ENCODE data around the gene CFAP77.

The CFAP77 gene

DNA sequence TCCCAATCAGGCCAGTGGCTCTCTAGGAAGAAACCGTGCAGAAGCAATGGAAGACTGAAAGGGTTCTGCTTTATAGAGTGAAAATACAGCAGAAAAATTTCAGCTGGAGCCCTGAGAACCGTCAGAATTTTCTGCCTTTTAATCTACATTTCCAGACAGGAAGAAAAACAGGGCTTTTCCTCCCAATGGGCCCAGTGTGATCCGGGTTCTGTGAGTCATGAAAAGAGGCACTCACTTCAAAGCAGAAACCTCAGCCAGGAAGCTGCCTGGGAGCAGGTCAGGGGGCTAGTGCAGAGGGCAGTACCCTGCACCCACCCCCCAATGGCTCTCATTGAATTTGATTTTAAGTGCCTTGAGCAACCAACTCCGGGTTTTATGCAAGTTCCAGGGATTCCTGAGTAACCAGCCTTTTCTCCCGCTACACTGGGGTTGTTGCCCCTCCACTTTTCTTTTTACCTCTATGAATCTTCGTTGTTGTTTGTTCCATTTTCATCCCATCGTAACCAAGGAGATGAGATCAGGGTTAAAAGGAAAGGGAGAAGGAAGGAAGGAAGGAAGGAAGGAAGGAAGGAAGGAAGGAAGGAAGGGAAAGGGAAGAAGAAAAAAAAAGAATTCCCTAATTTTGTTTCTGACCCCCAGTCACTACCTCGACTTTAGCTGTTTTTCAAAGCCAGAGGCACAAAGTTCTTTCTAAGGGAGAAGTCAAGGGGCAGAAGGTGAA, 173.7 kb downstream of the CFAP77 start:
- ChIA-PET CTCF (interaction anchor here (1.4 to 1.5 kb wide), 2 partner anchors 68 to 76 kb away, joined by 3 read pairs; no protein-coding TSS in a partner anchor), POLR2A (no interaction called here)
- TF ChIP-seq, protein P1, sequence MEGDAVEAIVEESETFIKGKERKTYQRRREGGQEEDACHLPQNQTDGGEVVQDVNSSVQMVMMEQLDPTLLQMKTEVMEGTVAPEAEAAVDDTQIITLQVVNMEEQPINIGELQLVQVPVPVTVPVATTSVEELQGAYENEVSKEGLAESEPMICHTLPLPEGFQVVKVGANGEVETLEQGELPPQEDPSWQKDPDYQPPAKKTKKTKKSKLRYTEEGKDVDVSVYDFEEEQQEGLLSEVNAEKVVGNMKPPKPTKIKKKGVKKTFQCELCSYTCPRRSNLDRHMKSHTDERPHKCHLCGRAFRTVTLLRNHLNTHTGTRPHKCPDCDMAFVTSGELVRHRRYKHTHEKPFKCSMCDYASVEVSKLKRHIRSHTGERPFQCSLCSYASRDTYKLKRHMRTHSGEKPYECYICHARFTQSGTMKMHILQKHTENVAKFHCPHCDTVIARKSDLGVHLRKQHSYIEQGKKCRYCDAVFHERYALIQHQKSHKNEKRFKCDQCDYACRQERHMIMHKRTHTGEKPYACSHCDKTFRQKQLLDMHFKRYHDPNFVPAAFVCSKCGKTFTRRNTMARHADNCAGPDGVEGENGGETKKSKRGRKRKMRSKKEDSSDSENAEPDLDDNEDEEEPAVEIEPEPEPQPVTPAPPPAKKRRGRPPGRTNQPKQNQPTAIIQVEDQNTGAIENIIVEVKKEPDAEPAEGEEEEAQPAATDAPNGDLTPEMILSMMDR (IDR thresholded peaks at IDR 0.05; ENCODE audit: insufficient read depth, low read length, missing control alignments), result no peak
- no peak for DNase-seq (ENCODE audit: low read depth, low spot score)
- H3K4me3 ChIP-seq (ENCODE audit: low read depth, low read length), result no peak overlapping the region

- ChIA-PET POLR2A (no interaction called here), CTCF (no interaction called here)
- DNase-seq (ENCODE audit: low read depth, low spot score), result no peak
- TF ChIP-seq, protein P1 (IDR thresholded peaks at IDR 0.05; ENCODE audit: insufficient read depth, low read length, missing control alignments), result no peak
- H3K4me3 ChIP-seq (ENCODE audit: low read depth, low read length), result no peak overlapping the region
Observed at GRCh38 chr9:132584601-132585560, 174.9 kb downstream of the CFAP77 start.

DNA sequence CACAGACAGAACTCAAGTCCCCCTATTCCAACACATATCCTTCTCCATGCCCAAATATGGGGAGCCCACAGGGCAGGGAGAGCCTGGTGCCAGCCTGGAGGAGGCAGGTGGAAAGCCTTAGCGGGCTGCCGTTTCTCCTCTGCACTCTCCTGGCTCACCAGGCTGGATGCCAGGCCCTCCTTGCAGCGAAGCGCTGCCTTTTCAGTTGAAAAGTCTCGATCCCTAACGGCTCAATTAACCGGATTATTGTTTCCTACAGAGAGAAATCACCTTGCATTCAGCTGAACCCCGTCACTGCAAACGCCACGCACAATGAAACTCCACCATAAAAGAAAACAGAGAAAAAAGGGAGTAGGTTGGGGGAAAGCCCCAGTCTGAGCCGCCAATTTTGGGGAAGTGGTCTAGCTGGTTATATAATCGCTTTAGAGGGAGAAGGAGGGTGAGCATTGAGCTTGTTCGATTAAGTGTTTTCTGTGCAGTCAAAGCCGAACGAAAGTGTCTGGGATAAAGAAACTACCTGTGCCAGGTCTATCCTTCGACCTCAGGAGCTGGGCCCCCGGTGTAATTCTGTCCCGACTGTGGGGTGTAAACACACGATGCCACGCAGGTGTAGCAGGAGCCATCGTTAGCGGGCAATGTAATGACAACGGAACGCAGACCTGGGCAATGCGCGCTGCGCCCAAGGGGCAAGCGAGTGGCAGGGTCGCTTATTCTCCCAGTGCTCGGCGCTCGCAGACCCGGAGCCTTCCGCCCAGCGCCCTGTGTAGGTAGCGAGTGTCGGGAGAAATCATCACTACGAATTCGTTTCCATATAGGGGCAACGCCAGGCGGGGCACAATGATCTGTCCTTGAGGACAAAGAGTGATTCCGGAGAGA, 176.2 kb downstream of the CFAP77 start:
- ChIA-PET CTCF (no interaction called here), POLR2A (no interaction called here)
- no peak overlapping the region for H3K4me3 ChIP-seq (ENCODE audit: low read depth, low read length)
- TF ChIP-seq, protein P1 (IDR thresholded peaks at IDR 0.05; ENCODE audit: insufficient read depth, low read length, missing control alignments), result no peak
- no peak for DNase-seq (ENCODE audit: low read depth, low spot score)

GRCh38 chr9:132586830-132587591, 177.0 kb downstream of the CFAP77 start:
- CTCF ChIA-PET, result no interaction called here
- POLR2A ChIA-PET, result no interaction called here
- no peak overlapping the region for H3K4me3 ChIP-seq (ENCODE audit: low read depth, low read length)
- TF ChIP-seq, protein P1 (IDR thresholded peaks at IDR 0.05; ENCODE audit: insufficient read depth, low read length, missing control alignments), result no peak
- no peak for DNase-seq (ENCODE audit: low read depth, low spot score)

- ChIA-PET CTCF (no interaction called here), POLR2A (no interaction called here)
- DNase-seq (ENCODE audit: low read depth, low spot score), result no peak
Observed at GRCh38 chr9:132587592-132587955, 177.6 kb downstream of the CFAP77 start.

More at GRCh38 chr9:132587592-132587955, 177.6 kb downstream of the CFAP77 start:
- no peak overlapping the region for H3K4me3 ChIP-seq (ENCODE audit: low read depth, low read length)
- TF ChIP-seq, protein P1 (IDR thresholded peaks at IDR 0.05; ENCODE audit: insufficient read depth, low read length, missing control alignments), result no peak

Data from AG04449 (cell line).